EH (cell line): ENCODE results near the gene DVL2.

Experiments used
- DNase-seq: peaks from one replicate; pipeline ENCODE4 v3.0.0-alpha.2; 2015; ENCODE audit warnings: low read depth

The DVL2 gene

DNA sequence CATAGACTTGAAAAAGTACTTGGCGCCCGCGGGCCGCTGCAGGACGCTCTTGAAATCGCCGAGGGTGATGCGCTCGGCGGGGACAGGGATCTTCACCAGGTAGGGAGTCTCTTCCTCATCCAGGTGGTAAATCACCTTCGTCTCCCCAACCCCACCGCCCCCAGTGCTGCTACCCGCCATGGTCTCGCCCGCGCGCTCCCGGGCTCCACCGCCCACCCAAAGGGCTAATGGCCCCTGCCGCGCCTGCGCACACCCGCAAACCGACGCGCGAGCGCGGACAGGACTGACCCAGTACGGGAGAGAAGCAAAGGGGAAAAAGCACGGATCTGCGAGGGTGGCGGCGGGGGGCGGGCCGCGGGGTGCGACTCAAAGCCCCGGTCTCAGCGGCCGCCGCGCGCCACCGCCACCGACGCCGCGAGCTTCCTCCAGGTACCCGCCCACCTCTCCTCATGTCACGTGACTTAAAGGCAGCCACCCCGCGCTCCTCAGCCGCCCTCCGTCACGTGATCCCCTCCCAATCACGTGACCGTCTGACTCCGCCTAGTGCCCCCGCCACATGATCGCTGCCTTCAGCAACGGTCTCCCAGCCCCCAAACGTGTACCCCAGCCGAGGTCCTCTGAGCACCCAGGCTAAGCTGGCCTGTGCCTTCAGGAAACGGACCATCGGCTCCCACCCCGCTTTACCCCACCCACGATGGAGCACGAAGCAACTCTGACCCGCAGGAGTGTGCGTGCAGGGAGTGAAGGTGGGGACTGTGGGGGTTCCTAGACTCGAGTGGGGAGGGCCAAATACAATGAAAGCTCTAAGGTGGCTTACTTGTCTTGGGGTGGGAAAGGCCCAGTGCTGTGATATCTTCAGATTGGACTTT lies at the start of gene DVL2:
Gene DVL2, minus strand, starts transcription at position 435 of the 869 bp plus-strand sequence. Its CDS starts 255 bp downstream, at position 180.
- peak; percentile 95 for DNase-seq

GRCh38 chr17:7283471-7284216 lies 49.3 kb upstream of the DVL2 start:
- no peak for DNase-seq

GRCh38 chr17:7282752-7283321 lies 48.5 kb upstream of the DVL2 start:
- no peak for DNase-seq

DNA sequence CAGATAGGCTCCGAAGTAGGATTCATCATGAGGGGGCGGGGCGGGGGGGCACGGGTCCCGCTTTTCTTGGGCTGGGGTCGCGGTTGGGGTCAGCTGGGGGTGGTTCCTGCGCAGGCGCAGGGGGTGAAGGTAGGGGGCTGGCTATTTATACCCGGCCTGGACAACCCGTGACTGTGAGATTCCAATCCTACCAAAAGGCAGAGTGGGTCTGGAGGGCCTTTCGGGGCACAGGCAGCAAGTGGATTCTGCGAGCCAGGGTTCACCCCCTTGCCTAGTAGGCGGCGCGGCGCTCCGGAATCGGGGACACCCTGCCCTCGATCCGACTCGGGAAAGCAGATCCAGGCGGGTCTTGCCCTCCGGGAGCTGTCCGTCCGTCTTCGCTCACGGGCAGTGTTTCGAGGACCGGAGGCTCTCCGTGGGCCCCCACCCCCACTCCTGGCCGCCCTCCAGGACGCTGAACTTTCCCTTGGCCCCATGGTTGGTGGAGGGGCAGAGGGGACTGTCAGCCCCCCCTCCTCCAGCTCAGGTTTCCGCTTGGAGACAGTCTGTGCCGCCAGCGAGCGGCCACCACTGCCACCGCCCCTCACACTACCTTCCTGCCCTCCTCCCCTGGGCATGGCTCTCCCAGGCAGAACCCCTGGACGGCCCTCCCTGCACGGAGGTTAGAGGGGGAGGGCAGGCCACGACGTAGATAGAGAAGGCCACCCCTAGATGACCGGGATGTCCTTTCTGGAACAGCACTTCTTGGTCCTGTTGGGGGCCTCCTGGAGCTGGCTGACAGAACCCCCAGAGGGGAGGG lies 47.8 kb upstream of the DVL2 start:
- DNase-seq, result no peak

DNA sequence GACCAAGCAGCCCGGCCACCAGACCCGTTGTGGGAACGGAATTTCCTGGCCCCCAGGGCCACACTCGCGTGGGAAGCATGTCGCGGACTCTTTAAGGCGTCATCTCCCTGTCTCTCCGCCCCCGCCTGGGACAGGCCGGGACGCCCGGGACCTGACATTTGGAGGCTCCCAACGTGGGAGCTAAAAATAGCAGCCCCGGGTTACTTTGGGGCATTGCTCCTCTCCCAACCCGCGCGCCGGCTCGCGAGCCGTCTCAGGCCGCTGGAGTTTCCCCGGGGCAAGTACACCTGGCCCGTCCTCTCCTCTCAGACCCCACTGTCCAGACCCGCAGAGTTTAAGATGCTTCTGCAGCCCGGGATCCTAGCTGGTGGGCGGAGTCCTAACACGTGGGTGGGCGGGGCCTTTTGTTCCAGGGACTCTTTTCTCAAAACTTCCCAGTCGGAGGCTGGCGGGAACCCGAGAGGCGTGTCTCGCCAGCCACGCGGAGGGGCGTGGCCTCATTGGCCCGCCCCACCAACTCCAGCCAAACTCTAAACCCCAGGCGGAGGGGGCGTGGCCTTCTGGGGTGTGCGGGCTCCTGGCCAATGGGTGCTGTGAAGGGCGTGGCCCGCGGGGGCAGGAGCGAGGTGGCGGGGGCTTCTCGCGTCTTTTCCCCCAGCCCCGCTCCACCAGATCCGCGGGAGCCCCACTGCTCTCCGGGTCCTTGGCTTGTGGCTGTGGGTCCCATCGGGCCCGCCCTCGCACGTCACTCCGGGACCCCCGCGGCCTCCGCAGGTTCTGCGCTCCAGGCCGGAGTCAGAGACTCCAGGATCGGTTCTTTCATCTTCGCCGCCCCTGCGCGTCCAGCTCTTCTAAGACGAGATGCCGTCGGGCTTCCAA lies 47.0 kb upstream of the DVL2 start, which contains the start of gene SLC2A4:
Gene SLC2A4, plus strand, starts transcription at position 645 of the 879 bp plus-strand sequence. Its CDS starts 217 bp downstream, at position 862.
- DNase-seq, result peak; percentile 96

DNA sequence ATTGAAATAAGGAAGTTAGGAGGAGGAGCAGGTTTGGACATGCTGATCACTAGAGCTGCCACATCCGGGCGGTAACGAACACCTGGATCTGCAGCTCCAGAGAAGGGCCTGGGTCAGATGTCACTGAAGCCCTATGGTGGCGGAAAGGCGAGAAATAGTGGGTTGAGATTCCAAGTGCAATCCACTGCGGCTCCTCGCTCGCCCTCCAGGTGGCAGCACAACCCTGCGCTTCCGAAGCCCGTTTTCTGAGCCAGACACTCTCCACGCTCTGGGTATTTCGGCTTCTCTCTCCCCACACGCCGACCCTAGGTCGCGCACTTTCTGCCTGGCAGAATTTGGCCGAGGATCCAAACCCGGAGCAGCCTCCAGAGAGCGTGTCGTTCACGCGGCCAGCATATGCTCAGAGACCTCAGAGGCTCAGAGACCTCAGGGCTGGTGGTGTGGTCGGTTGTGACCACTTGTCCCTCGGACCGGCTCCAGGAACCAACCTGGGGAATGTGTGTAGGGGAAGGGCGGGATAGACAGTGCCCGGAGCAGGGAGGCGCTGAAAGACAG lies 46.3 kb upstream of the DVL2 start:
- peak; percentile 78 for DNase-seq

DNA sequence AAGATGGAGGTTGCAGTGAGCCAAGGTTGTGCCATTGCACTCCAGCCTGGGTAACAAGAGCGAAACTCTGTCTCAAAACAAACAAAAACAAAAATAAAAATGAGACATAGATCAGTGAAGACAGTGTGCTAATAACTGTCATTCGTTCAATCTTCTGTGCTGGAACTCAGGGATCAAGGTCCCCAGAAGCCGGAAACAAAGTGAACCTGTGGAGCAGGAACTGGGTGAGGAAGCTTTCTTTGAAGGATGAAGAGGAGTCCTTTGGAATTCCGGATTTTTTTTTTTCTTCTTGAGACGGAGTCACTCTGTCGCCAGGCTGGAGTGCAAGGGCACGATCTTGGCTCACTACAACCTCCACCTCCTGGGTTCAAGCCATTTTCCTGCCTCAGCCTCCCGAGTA lies 45.1 kb upstream of the DVL2 start:
- DNase-seq, result no peak

- peak; percentile 39 for DNase-seq
Measured at GRCh38 chr17:7266784-7267183, 32.5 kb upstream of the DVL2 start.

GRCh38 chr17:7263801-7264078 lies 29.4 kb upstream of the DVL2 start:
- DNase-seq, result no peak

GRCh38 chr17:7262935-7263800 lies 28.9 kb upstream of the DVL2 start:
- DNase-seq, result no peak

DNA sequence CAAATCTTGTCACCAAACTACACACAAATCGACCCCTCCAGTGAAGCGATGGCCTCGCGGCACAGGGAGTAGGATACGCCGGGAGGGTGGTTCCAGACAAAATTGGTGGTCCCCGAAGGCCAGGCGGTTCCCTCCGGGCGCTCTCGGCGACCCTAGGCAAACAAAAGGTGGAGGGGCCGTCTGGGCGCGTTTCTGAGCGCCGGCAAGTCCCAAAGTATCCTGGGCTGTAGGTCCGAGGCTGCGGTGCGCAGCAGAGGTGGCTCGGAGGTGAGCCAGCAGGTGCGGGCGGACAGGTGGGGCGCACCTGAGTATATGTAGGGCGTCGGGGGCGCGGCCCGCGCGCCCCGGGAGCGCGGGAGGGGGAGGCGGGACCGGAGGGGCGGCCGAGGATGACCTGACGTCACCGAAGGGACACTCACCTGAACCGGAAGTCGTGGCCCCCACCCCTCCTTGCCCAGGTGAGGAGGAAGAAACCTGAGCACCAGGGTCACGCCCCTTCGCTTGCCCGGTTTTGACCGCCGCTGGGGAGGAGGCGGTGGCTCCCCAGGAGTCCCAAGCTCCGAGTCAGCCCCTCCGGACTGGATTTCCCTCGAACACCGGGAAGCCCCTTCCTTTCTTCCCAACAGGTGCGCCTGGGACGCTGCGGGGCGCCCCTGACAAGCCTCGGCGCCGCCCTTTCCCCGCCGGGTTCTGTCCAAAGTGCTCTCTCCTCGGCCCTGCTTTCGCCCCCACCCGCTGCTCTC lies 28.0 kb upstream of the DVL2 start, which contains the start of gene CLDN7:
Gene CLDN7, minus strand, starts transcription at position 287 of the 743 bp plus-strand sequence. CDS start 435 bp downstream, outside the sequence.
- no peak for DNase-seq

GRCh38 chr17:7261379-7262191 lies 27.3 kb upstream of the DVL2 start:
- no peak for DNase-seq

DNA sequence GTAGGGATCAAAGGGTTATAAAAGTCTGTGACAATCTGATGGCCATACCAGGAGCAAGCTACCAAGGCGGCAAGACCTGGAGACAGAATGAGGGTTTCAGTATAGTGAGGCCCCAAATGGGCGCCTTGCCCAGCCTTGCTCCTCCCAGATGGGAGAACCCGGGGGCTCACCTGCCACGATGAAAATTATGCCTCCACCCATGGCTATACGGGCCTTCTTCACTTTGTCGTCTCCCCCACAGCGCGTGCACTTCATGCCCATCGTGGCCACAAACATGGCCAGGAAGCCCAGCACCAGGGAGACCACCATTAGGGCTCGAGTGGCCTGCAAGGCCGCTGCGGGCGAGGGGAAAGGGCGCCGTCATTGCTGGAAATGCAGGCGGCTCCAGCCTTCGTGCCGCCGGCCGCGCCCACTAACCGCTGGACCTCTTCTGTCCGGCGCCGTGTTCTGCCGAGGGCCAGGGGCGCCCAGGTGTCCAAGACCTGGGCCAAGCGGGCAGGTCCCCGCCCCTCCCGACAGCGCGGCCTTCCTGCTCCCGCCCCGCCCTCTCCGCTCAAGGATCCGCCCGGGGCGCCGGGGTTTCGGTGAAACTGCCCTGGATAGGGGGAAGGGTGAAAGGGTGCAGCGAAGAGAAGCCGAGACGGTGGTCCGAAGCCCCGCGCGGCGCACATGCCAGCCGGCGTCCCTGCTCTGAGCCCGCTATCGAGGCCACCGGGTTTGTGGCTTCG lies 26.5 kb upstream of the DVL2 start:
- no peak for DNase-seq

DNA sequence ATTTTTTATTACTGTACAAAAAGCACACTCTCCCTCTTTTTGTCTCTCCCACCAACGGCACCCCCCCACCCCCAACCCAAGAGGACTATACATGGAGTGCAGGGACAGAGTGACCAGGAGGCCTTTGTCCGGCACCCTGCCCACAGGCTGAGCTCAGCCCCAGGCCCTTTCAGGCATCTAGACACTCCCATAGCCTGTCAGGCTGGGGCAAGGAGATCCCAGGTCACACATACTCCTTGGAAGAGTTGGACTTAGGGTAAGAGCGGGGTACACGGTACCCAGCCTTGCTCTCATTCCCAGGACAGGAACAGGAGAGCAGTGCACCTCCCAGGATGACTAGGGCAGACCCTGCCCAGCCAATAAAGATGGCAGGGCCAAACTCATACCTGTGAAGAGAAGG lies 25.8 kb upstream of the DVL2 start:
- no peak for DNase-seq

DNA sequence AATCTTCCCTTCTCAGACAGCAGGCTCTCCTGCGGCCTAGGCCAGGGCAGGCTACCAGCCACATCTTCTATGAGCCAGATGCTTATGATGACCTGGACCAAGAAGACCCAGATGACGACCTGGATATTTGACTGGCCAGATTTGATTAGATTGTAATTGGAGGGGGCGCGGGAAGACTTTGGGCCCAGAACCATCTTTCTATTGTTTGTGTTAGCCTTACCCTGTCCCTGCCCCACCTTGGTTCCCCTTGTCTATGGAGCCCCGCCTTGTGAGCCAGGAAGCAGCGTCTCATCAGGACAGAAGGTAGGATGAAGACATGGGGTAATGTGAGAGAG lies 25.2 kb upstream of the DVL2 start:
- DNase-seq, result no peak

GRCh38 chr17:7258731-7259554 lies 24.6 kb upstream of the DVL2 start:
- peak; percentile 49 for DNase-seq
